Activated CD8-positive, alpha-beta T cell treated with anti-CD3 and anti-CD28 coated beads for 36 hours (primary cell): ENCODE measurements around the gene SLC25A25. TPM values are rescaled to one million over a fixed set of nuclear protein-coding genes. Genes with fewer than 3 reads are reported as not detected.

Experiments
- ATAC-seq: fragments of 200-7000 bp; cut with Tn5 transposase; one replicate; pipeline ENCODE4 v1.10.0; 2021; ENCODE audit warnings: mild to moderate bottlenecking, moderate library complexity
- CTCF ChIA-PET: fragments of 350-600 bp; sonication (Branson Sonifier 250); formaldehyde crosslinking; loops from one replicate; lab custom pipeline; 2021; ENCODE audit warnings: antibody characterized with exemption; lab: Charles Lee
- POLR2A ChIA-PET: fragments of 350-600 bp; sonication (Branson Sonifier 250); formaldehyde crosslinking; loops from one replicate; lab custom pipeline; 2021; ENCODE audit warnings: antibody characterized with exemption; lab: Charles Lee
- DNase-seq: peaks from one replicate; pipeline ENCODE4 v3.0.0-alpha.2; 2020
- H3K27ac Mint-ChIP-seq: one replicate; pipeline ENCODE4 v1.8.0; 2021; ENCODE audit warnings: mild to moderate bottlenecking, mixed read lengths
- H3K27me3 Mint-ChIP-seq: one replicate; pipeline ENCODE4 v1.8.0; 2021; ENCODE audit warnings: mixed read lengths
- H3K36me3 Mint-ChIP-seq: one replicate; pipeline ENCODE4 v1.8.0; 2021; ENCODE audit warnings: low read depth, mixed read lengths
- H3K4me1 Mint-ChIP-seq: one replicate; pipeline ENCODE4 v1.8.0; 2021; ENCODE audit warnings: low read depth, mixed read lengths
- H3K4me3 Mint-ChIP-seq: one replicate; pipeline ENCODE4 v1.8.0; 2021; ENCODE audit warnings: mild to moderate bottlenecking, moderate library complexity, mixed read lengths
- H3K9me3 Mint-ChIP-seq: one replicate; pipeline ENCODE4 v1.8.0; 2021; ENCODE audit warnings: mixed read lengths
- CTCF ChIP-seq: fragments of 200-600 bp; IDR thresholded peaks from one replicate; pipeline ENCODE4 v1.8.0; 2022; ENCODE audit warnings: antibody characterized with exemption, mild to moderate bottlenecking
- intact Hi-C: fragments of 100-400 bp; cut with micrococcal nuclease; formaldehyde crosslinking; loops from one replicate; pipeline ENCODE4 v1.10.0; 2022
- total RNA-seq, 2 experiments: library from RNA; stranded (reverse); gene quantifications; one replicate each; pipeline ENCODE4 v1.2.3, GENCODE V29; 2021

The SLC25A25 gene
- total RNA-seq, 2 experiments from 2014 or later = 12.9 to 14.6 TPM

GRCh38 chr9:128099231-128099931 lies 31.3 kb downstream of the SLC25A25 start:
- H3K27ac Mint-ChIP-seq = peak overlapping the region; percentile 77

GRCh38 chr9:128099932-128100491 lies 32.0 kb downstream of the SLC25A25 start:
- Mint-ChIP-seq H3K4me3 (peak overlapping the region; percentile 66), H3K27ac (no peak overlapping the region), H3K4me1 (peaks cover 75% of the 10 kb centered on the region), H3K36me3 (peaks cover 28% of the 10 kb centered on the region), H3K27me3 (no peaks in the 10 kb centered on the region), H3K9me3 (no peaks in the 10 kb centered on the region)
- DNase-seq (peak; percentile 53), ATAC-seq (peak; percentile 17)
- POLR2A ChIA-PET = interaction anchor here (0.7 to 1.7 kb wide), 7 partner anchors 12 to 452 kb away, joined by 3 to 6 read pairs (median 3); partner anchors contain the start of gene SPTAN1
- intact Hi-C loops = no loop called here
- TF ChIP-seq CTCF = no peak
- CTCF ChIA-PET = interaction anchor here (0.7 to 10.5 kb wide), 7 partner anchors 11 to 66 kb away, joined by 3 to 94 read pairs (median 4); no protein-coding TSS in a partner anchor

More at GRCh38 chr9:128099231-128099931, 31.3 kb downstream of the SLC25A25 start:
- ATAC-seq (no peak), DNase-seq (peak; percentile 35)
- no peak for TF ChIP-seq CTCF
- Mint-ChIP-seq H3K4me3 (peak overlapping the region; percentile 66), H3K9me3 (no peaks in the 10 kb centered on the region), H3K4me1 (peaks cover 81% of the 10 kb centered on the region), H3K27me3 (no peaks in the 10 kb centered on the region), H3K36me3 (peaks cover 31% of the 10 kb centered on the region)
- intact Hi-C loops = no loop called here
- POLR2A ChIA-PET = interaction anchor here (0.7 to 1.7 kb wide), 6 partner anchors 11 to 453 kb away, joined by 3 to 6 read pairs (median 4); partner anchors contain the start of gene SPTAN1
- CTCF ChIA-PET = interaction anchor here (0.6 to 10.5 kb wide), 7 partner anchors 9 to 65 kb away, joined by 3 to 94 read pairs (median 4); no protein-coding TSS in a partner anchor

- ATAC-seq (no peak), DNase-seq (no peak)
- Mint-ChIP-seq H3K9me3 (no peaks in the 10 kb centered on the region), H3K27me3 (no peaks in the 10 kb centered on the region), H3K4me3 (no peak overlapping the region), H3K4me1 (peaks cover 70% of the 10 kb centered on the region), H3K36me3 (peaks cover 28% of the 10 kb centered on the region), H3K27ac (no peak overlapping the region)
- ChIA-PET POLR2A (interaction anchor here (1.0 to 1.1 kb wide), 2 partner anchors 14 to 76 kb away, joined by 3 read pairs; no protein-coding TSS in a partner anchor), CTCF (interaction anchor here (0.6 to 10.5 kb wide), 6 partner anchors 13 to 230 kb away, joined by 3 to 94 read pairs (median 4); no protein-coding TSS in a partner anchor)
- intact Hi-C loops = no loop called here
- no peak for TF ChIP-seq CTCF
Measured at GRCh38 chr9:128100581-128100980, 32.5 kb downstream of the SLC25A25 start.

- no peaks in the 10 kb centered on the region for H3K27me3 Mint-ChIP-seq
- no peak overlapping the region for H3K27ac Mint-ChIP-seq
- ATAC-seq (no peak), DNase-seq (no peak)
- no peak for TF ChIP-seq CTCF
- peaks cover 28% of the 10 kb centered on the region for H3K36me3 Mint-ChIP-seq
- no peaks in the 10 kb centered on the region for H3K9me3 Mint-ChIP-seq
- ChIA-PET CTCF (interaction anchor here (0.6 to 10.5 kb wide), 4 partner anchors 16 to 231 kb away, joined by 3 to 94 read pairs (median 4); no protein-coding TSS in a partner anchor), POLR2A (no interaction called here)
- intact Hi-C loops = no loop called here
- peaks cover 70% of the 10 kb centered on the region for H3K4me1 Mint-ChIP-seq
- H3K4me3 Mint-ChIP-seq = no peak overlapping the region
Measured at GRCh38 chr9:128101231-128101661, 33.2 kb downstream of the SLC25A25 start.
